Stomach (tissue), 4 donors: ENCODE data around the gene CHD6.

Experiments used
- CTCF ChIP-seq, 7 experiments: fragments of 450-650 bp in 4 of 7; fragments of 200-600 bp in 3 of 7; sonication (generic) in 3 of 7; IDR thresholded peaks; one replicate each; pipeline ENCODE4 v1.5.1; 2016 to 2019; ENCODE audit warnings: antibody characterized with exemption in 7 of 7, control low read depth in 2 of 7, mild to moderate bottlenecking in 1 of 7
- POLR2A ChIP-seq, 4 donors: fragments of 450-650 bp; IDR thresholded peaks; one replicate each; pipeline ENCODE4 v1.6.1; 2016; ENCODE audit warnings: antibody characterized with exemption in 4 of 4, control low read depth in 2 of 4, mild to moderate bottlenecking in 1 of 4, moderate library complexity in 1 of 4

- TF ChIP-seq POLR2A (IDR thresholded peaks at IDR 0.05) (no peak), CTCF (IDR thresholded peaks at IDR 0.05) (no peak)
Observed at GRCh38 chr20:41621971-41622370, 3.8 kb upstream of the CHD6 start.
